IMR-90 (cell line): ENCODE data around the gene KPNA3. TPM values are rescaled to one million over a fixed set of nuclear protein-coding genes. Genes with fewer than 3 reads are reported as not detected.

Experiments used
- ATAC-seq: fragments of 200-7000 bp; cut with Tn5 transposase; 2 replicates; pipeline ENCODE4 v1.9.1; 2020; ENCODE audit warnings: low read depth, mild to moderate bottlenecking, moderate library complexity
- BruUV-seq: library from RNA; stranded (reverse); fragments of 400-500 nt; replicated peaks from 2 replicates; lab custom pipeline; 2021; lab: Mats Ljungman, UMichigan
- CTCF ChIA-PET: fragments of 300-600 bp; formaldehyde crosslinking; extraction: SDS; loops from one replicate; lab custom pipeline; 2021; ENCODE audit warnings: antibody characterized with exemption; lab: Yijun Ruan, JAX
- POLR2A ChIA-PET: fragments of 300-600 bp; sonication (Branson Sonifier 250); formaldehyde crosslinking; loops from one replicate; lab custom pipeline; 2022; ENCODE audit warnings: antibody characterized with exemption; ENCODE audit not compliant: unreplicated experiment; lab: Charles Lee
- DNase-seq: peaks from one replicate; pipeline ENCODE4 v3.0.0; 2013
- H2AFZ ChIP-seq: replicated peaks from 2 replicates; pipeline ENCODE3; 2013; ENCODE audit warnings: low read length, mild to moderate bottlenecking; ENCODE audit not compliant: poor library complexity
- H2AK5ac ChIP-seq: 2 replicates; pipeline ENCODE4 v1.6.1; 2013; ENCODE audit warnings: low read depth, low read length, inconsistent platforms
- H2AK9ac ChIP-seq: replicated peaks from 2 replicates; pipeline ENCODE3; 2013; ENCODE audit warnings: mild to moderate bottlenecking, low read depth, low read length, moderate library complexity; ENCODE audit not compliant: poor library complexity
- H2BK120ac ChIP-seq: 2 replicates; pipeline ENCODE4 v1.6.1; 2013; ENCODE audit warnings: low read depth, low read length, inconsistent platforms
- H2BK15ac ChIP-seq: 3 replicates; pipeline ENCODE4 v1.6.1; 2013; ENCODE audit warnings: low read depth, low read length, inconsistent platforms
- H2BK20ac ChIP-seq: 2 replicates; pipeline ENCODE4 v1.6.1; 2013; ENCODE audit warnings: low read depth, mild to moderate bottlenecking, inconsistent platforms, low read length, moderate library complexity
- H2BK5ac ChIP-seq: 2 replicates; pipeline ENCODE4 v1.6.1; 2013; ENCODE audit warnings: mild to moderate bottlenecking, low read depth, low read length, inconsistent platforms; ENCODE audit not compliant: poor library complexity, severe bottlenecking
- H3K14ac ChIP-seq: replicated peaks from 2 replicates; pipeline ENCODE4 v1.6.1; 2013; ENCODE audit warnings: low read depth, low read length, inconsistent platforms
- H3K18ac ChIP-seq: 2 replicates; pipeline ENCODE4 v1.6.1; 2013; ENCODE audit warnings: low read depth, low read length, control low read depth
- H3K23ac ChIP-seq: 2 replicates; pipeline ENCODE4 v1.6.1; 2013; ENCODE audit warnings: low read depth, low read length, inconsistent platforms
- H3K27ac ChIP-seq: 2 replicates; pipeline ENCODE4 v1.5.1; 2013; ENCODE audit warnings: mild to moderate bottlenecking, control low read depth, low read length; ENCODE audit not compliant: insufficient read depth
- H3K27me3 ChIP-seq: 2 replicates; pipeline ENCODE4 v1.6.1; 2013; ENCODE audit warnings: low read length; ENCODE audit not compliant: control insufficient read depth, insufficient read depth
- H3K36me3 ChIP-seq: 2 replicates; pipeline ENCODE4 v1.6.1; 2013; ENCODE audit warnings: low read length, mixed read lengths; ENCODE audit not compliant: control insufficient read depth, insufficient read depth
- H3K4ac ChIP-seq: 2 replicates; pipeline ENCODE4 v1.6.1; 2013; ENCODE audit warnings: low read depth, low read length, inconsistent platforms
- H3K4me1 ChIP-seq: 2 replicates; pipeline ENCODE4 v1.6.1; 2013; ENCODE audit warnings: low read length, mixed read lengths; ENCODE audit not compliant: control insufficient read depth, insufficient read depth
- H3K4me2 ChIP-seq: 2 replicates; pipeline ENCODE4 v1.6.1; 2013; ENCODE audit warnings: low read depth, mild to moderate bottlenecking, control low read depth, low read length, moderate library complexity
- H3K4me3 ChIP-seq: 2 replicates; pipeline ENCODE4 v1.5.1; 2013; ENCODE audit warnings: low read depth, mild to moderate bottlenecking, control low read depth, low read length, moderate library complexity; ENCODE audit not compliant: insufficient read depth
- H3K56ac ChIP-seq: 2 replicates; pipeline ENCODE4 v1.6.1; 2013; ENCODE audit warnings: low read length, inconsistent platforms; ENCODE audit not compliant: insufficient read depth; ENCODE audit errors: extremely low read depth
- H3K79me1 ChIP-seq, 2 experiments: 2 replicates each; pipeline ENCODE4 v1.6.1; 2013; ENCODE audit warnings: low read length in 2 of 2, inconsistent platforms in 1 of 2, low read depth in 1 of 2
- H3K9ac ChIP-seq: 2 replicates; pipeline ENCODE4 v1.6.1; 2013; ENCODE audit warnings: low read depth, low read length, control low read depth
- H3K9me1 ChIP-seq: 2 replicates; pipeline ENCODE4 v1.6.1; 2013; ENCODE audit warnings: low read length, inconsistent platforms; ENCODE audit not compliant: insufficient read depth
- H3K9me3 ChIP-seq: 2 replicates; pipeline ENCODE4 v1.6.1; 2013; ENCODE audit warnings: low read length; ENCODE audit not compliant: control insufficient read depth, insufficient read depth
- H4K20me1 ChIP-seq: 2 replicates; pipeline ENCODE4 v1.6.1; 2013; ENCODE audit warnings: low read length, inconsistent platforms; ENCODE audit not compliant: insufficient read depth
- H4K5ac ChIP-seq: 2 replicates; pipeline ENCODE4 v1.6.1; 2013; ENCODE audit warnings: mild to moderate bottlenecking, low read depth, low read length, control low read depth
- H4K8ac ChIP-seq, 2 experiments: 2 replicates each; pipeline ENCODE4 v1.6.1; 2013; ENCODE audit warnings: low read depth in 2 of 2, low read length in 2 of 2, control low read depth in 1 of 2, inconsistent platforms in 1 of 2
- H4K91ac ChIP-seq: 2 replicates; pipeline ENCODE4 v1.6.1; 2013; ENCODE audit warnings: low read depth, low read length, inconsistent platforms; ENCODE audit not compliant: insufficient read depth
- BHLHE40 ChIP-seq: fragments of 150-350 bp; IDR thresholded peaks from 2 replicates; pipeline ENCODE4 v1.6.1; 2016; ENCODE audit warnings: mild to moderate bottlenecking, low read depth, low read length
- WGBS, 2 experiments: methylation state at CpG; one replicate each; pipeline versions ENCODE4 v1.1.5 to v1.1.7; 2013; ENCODE audit warnings: missing lambda C conversion rate in 2 of 2; ENCODE audit not compliant: insufficient read length in 1 of 2; ENCODE audit errors: extremely low coverage in 2 of 2; 5-methylcytosine and 5-hydroxymethylcytosine counted together
- dilution Hi-C: fragments of 300-500 bp; cut with HindIII; formaldehyde crosslinking; loops from one replicate; pipeline ENCODE4 v1.14.3; 2018; ENCODE audit warnings: low sequenced_read_pairs; ENCODE audit not compliant: unreplicated experiment
- in situ Hi-C: fragments of 300-500 bp; cut with MboI; formaldehyde crosslinking; loops from 3 replicates; pipeline ENCODE4 v1.14.3; 2019; ENCODE audit warnings: low sequenced_read_pairs, inconsistent platforms, mixed read lengths
- intact Hi-C: fragments of 100-400 bp; cut with micrococcal nuclease; formaldehyde crosslinking; loops from 2 replicates; pipeline ENCODE4 v1.10.0; 2022
- polyA plus RNA-seq, 3 experiments: library from polyadenylated mRNA; depleted of rRNA; stranded (reverse); fragments of >200 nt; gene quantifications; 2 replicates each; pipeline ENCODE4 v1.2.3, GENCODE V29; 2012; ENCODE audit warnings: low replicate concordance in 1 of 3
- total RNA-seq: library from RNA; depleted of rRNA; stranded (reverse); fragments of >200 nt; gene quantifications from 2 replicates; pipeline ENCODE4 v1.2.3, GENCODE V29; 2012

KPNA3 gene
- total and polyA plus RNA-seq, 2 of the 4 experiments (the other 2 are of a cell fraction): 25.3 to 48.6 TPM

DNA sequence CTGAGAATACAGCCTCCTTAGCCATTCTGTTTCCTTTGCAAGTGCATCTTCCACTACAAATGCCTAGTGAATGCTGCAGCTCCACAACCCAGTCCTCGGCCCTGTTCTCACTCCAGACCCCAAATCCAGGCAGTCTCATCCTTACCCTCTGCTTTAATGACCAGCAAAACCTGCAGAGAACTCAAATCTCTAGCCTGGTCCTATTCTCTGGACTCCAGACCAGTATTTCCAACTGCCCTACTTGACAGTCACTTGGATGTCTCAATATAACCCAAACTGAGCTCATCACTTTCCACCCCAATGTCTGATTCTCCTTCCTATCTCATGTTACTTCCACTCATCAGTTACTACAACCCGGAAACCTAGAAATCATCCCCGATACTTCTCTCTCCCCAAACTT, 98.6 kb downstream of the KPNA3 start:
- H2AFZ ChIP-seq: no peak overlapping the region
- POLR2A ChIA-PET: no interaction called here
- no peak overlapping the region for H3K4ac ChIP-seq
- peaks cover 11 to 26% of the 10 kb centered on the region in 2 experiments for H3K79me1 ChIP-seq
- H4K8ac ChIP-seq: no peak overlapping the region
- peaks cover 5% of the 10 kb centered on the region for H3K36me3 ChIP-seq
- no peak overlapping the region for H2BK15ac ChIP-seq
- no peaks in the 10 kb centered on the region for H3K27me3 ChIP-seq
- 0 out of 2 replicates have a peak, but pooled peaks cover 1% of the 10 kb centered on the region for H3K4me1 ChIP-seq
- H3K9me3 ChIP-seq: no peaks in the 10 kb centered on the region
- H3K18ac ChIP-seq: no peak overlapping the region
- no peak overlapping the region for H2BK5ac ChIP-seq
- CTCF ChIA-PET: interaction anchor here (0.6 to 0.8 kb wide), 2 partner anchors 12 to 92 kb away, joined by 3 read pairs; no protein-coding TSS in a partner anchor
- ATAC-seq (no peak), DNase-seq (no peak)
- no peak overlapping the region for H3K27ac ChIP-seq
- H3K14ac ChIP-seq: no peak overlapping the region
- no peak overlapping the region for H4K5ac ChIP-seq
- H3K23ac ChIP-seq: no peak overlapping the region
- in situ Hi-C loops: no loop called here
- H3K4me3 ChIP-seq: no peak overlapping the region
- intact Hi-C loops: loop anchor here (5.0 to 10.0 kb wide), 2 partner anchors 153 to 241 kb away; partner anchors contain the start of gene SPRYD7
- 79% methylated on average over 3 of the region's 3 CpGs; no CpG with 5 or more reads in 1 of the 2 experiments for WGBS, 2 experiments
- H2BK20ac ChIP-seq: no peak overlapping the region
- no TSS peak for BruUV-seq
- H2AK5ac ChIP-seq: no peak overlapping the region
- no peak overlapping the region for H3K9ac ChIP-seq
- TF ChIP-seq BHLHE40: no peak
- H4K20me1 ChIP-seq: 0 out of 2 replicates have a peak, but pooled peaks cover 4% of the 10 kb centered on the region
- H2BK120ac ChIP-seq: no peak overlapping the region
- H3K9me1 ChIP-seq: peaks cover 3% of the 10 kb centered on the region; the same call in 1 of the 2 replicates
- H3K56ac ChIP-seq: no peak overlapping the region
- no peak overlapping the region for H2AK9ac ChIP-seq
- H3K4me2 ChIP-seq: no peak overlapping the region
- dilution Hi-C loops: no loop called here
- H4K91ac ChIP-seq: no peak overlapping the region
